ENCODE measurements around the gene POU2F2. TPM values are rescaled to one million over a fixed set of nuclear protein-coding genes. Genes with fewer than 3 reads are reported as not detected.

Gene POU2F2
- total RNA-seq, 1 donor from 2014 or later, result 48.6 TPM

DNA sequence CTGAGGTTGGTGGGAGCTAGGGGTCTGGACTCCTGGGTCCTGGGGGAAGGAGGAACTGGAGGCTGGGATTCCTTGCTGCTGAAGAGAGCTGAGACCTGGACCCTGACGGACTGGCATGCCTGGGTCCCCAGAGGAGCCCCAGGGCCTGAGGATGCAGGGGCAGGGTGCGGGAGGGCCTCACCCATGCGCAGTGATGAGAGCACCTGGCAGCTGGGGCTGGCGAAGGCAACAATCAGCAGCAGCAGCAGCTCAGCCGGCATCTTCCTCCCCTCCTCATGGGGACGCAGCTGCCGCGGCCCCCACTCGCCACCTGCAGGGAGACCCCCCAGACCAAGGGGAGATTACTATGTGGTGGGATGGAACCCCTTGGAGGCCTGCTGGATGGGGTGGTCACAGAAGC lies 66.7 kb downstream of the POU2F2 start:
- no peak for DNase-seq (ENCODE audit: low spot score)
- H3K4me1 Mint-ChIP-seq (ENCODE audit: low read depth), result peaks cover 4% of the 10 kb centered on the region
- intact Hi-C loops (cut with micrococcal nuclease), result no loop called here
- no peaks in the 10 kb centered on the region for H3K36me3 Mint-ChIP-seq (ENCODE audit: low read depth)
- H3K27me3 Mint-ChIP-seq (ENCODE audit: low read depth), result peaks cover 3% of the 10 kb centered on the region
- H3K9me3 Mint-ChIP-seq, result no peaks in the 10 kb centered on the region
- H3K4me3 Mint-ChIP-seq (ENCODE audit: low read depth), result no peak overlapping the region
- no peak overlapping the region for H3K27ac Mint-ChIP-seq

DNA sequence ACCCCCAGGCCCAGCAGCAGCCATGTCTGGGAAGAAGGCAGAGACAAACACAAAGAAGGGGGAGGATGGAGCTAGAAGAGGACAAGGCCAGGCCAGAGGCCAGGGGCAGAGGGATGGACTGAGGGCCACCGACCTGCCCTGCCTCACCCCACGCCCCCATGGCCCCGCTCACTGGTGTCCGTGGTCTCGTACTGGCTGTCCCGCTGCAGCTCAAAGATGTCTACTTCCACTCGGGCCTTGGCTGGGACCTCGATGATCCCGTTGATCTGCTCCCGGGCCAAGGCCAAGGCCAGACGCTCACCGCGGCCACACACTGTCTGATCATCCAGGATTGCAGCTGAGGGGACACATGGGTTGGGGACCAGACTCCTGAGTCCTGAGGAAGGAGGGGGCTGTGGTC lies 67.2 kb downstream of the POU2F2 start:
- H3K4me3 Mint-ChIP-seq (ENCODE audit: low read depth), result no peak overlapping the region
- peaks cover 4% of the 10 kb centered on the region for H3K4me1 Mint-ChIP-seq (ENCODE audit: low read depth)
- H3K27ac Mint-ChIP-seq, result no peak overlapping the region
- no peak for DNase-seq (ENCODE audit: low spot score)
- no peaks in the 10 kb centered on the region for H3K9me3 Mint-ChIP-seq
- intact Hi-C loops (cut with micrococcal nuclease), result no loop called here
- H3K36me3 Mint-ChIP-seq (ENCODE audit: low read depth), result no peaks in the 10 kb centered on the region
- H3K27me3 Mint-ChIP-seq (ENCODE audit: low read depth), result no peaks in the 10 kb centered on the region

DNA sequence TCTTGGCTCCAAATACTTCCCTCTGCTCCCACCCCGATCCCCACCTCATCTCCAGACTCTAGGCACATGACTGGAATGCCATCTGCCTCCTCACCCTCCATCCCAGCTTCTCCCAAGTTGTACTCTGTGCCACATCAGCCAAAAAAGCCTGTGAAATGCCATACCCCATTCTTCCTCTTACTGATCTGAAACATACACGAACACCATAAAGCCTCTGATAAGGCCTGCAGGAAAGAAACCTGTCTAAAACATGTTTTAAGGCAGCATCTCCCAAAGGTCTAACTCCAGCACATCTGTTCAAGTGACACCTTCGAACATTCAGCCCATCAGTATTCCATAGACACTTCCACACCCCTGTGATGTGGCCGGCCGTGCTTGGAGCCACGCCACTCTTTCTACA lies 67.8 kb downstream of the POU2F2 start:
- intact Hi-C loops (cut with micrococcal nuclease), result no loop called here
- H3K4me3 Mint-ChIP-seq (ENCODE audit: low read depth), result no peak overlapping the region
- no peaks in the 10 kb centered on the region for H3K9me3 Mint-ChIP-seq
- H3K36me3 Mint-ChIP-seq (ENCODE audit: low read depth), result no peaks in the 10 kb centered on the region
- H3K4me1 Mint-ChIP-seq (ENCODE audit: low read depth), result peaks cover 4% of the 10 kb centered on the region
- no peak overlapping the region for H3K27ac Mint-ChIP-seq
- no peaks in the 10 kb centered on the region for H3K27me3 Mint-ChIP-seq (ENCODE audit: low read depth)
- no peak for DNase-seq (ENCODE audit: low spot score)

DNA sequence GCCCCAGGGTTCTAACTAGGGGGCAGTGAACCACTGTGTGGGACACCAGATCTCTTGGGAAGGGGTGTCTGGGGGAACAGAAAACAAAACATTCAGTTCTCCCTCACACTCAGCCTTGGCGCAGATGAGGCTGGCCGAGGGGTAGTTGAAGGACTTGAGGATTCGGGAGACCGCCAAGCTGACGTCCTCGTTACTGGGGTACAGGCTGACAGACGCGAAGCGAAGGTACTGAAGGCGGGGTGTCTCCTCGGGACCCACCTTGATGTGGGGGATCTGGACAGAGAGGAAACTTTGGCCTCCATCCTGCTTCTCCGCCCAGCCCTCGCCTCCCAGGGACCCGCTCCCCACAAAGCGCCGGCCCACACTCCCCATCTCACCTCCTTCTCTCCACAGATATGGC lies 69.9 kb downstream of the POU2F2 start:
- no peaks in the 10 kb centered on the region for H3K9me3 Mint-ChIP-seq
- H3K27ac Mint-ChIP-seq, result no peak overlapping the region
- H3K36me3 Mint-ChIP-seq (ENCODE audit: low read depth), result no peaks in the 10 kb centered on the region
- H3K27me3 Mint-ChIP-seq (ENCODE audit: low read depth), result no peaks in the 10 kb centered on the region
- intact Hi-C loops (cut with micrococcal nuclease), result no loop called here
- peaks cover 4% of the 10 kb centered on the region for H3K4me1 Mint-ChIP-seq (ENCODE audit: low read depth)
- no peak for DNase-seq (ENCODE audit: low spot score)
- no peak overlapping the region for H3K4me3 Mint-ChIP-seq (ENCODE audit: low read depth)

DNA sequence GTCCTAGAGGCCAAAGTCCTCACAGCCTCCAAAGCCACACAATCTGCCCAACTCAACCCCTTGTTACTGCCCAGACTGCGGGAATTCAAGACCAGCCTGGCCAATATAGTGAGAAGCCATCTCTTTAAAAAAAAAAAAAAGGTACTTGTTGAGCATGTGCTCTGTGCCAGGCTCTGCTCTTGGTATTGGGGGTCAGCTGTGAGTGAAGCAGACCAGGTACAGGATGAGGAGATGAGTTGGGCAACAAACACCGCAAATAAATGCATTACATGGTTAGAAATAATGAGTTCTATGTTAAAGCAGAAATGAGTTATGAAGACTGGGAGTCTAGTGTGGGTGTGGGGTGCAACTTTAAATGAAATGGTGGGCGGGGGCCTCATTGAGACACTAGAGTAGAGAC lies 72.1 kb downstream of the POU2F2 start:
- Mint-ChIP-seq H3K9me3 (no peaks in the 10 kb centered on the region), H3K36me3 (ENCODE audit: low read depth) (no peaks in the 10 kb centered on the region), H3K4me3 (ENCODE audit: low read depth) (no peak overlapping the region), H3K27ac (no peak overlapping the region), H3K4me1 (ENCODE audit: low read depth) (no peaks in the 10 kb centered on the region), H3K27me3 (ENCODE audit: low read depth) (no peaks in the 10 kb centered on the region)
- intact Hi-C loops (cut with micrococcal nuclease), result no loop called here
- no peak for DNase-seq (ENCODE audit: low spot score)

DNA sequence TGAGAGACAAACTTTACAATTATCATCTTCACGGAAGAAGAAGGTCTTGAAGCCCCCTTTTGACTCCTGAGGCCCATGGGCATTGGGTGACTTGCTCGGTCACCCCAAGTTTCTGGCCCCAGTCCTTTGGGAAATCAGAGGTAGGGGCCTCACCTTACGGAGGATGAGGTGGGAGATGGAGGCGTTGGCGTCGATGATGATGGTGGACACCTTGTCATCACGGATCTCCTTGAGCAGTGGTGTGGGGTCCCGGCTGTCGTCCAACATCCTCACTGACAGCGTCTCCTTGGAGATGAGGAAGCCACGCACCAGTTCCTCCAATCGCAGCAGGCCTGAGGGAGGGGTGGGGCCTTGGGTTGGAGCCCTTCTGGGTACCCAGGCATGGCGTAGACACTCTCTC lies 73.0 kb downstream of the POU2F2 start:
- Mint-ChIP-seq H3K27me3 (ENCODE audit: low read depth) (no peaks in the 10 kb centered on the region), H3K4me1 (ENCODE audit: low read depth) (no peaks in the 10 kb centered on the region), H3K36me3 (ENCODE audit: low read depth) (no peaks in the 10 kb centered on the region), H3K9me3 (no peaks in the 10 kb centered on the region), H3K27ac (no peak overlapping the region), H3K4me3 (ENCODE audit: low read depth) (no peak overlapping the region)
- intact Hi-C loops (cut with micrococcal nuclease), result no loop called here
- no peak for DNase-seq (ENCODE audit: low spot score)

DNA sequence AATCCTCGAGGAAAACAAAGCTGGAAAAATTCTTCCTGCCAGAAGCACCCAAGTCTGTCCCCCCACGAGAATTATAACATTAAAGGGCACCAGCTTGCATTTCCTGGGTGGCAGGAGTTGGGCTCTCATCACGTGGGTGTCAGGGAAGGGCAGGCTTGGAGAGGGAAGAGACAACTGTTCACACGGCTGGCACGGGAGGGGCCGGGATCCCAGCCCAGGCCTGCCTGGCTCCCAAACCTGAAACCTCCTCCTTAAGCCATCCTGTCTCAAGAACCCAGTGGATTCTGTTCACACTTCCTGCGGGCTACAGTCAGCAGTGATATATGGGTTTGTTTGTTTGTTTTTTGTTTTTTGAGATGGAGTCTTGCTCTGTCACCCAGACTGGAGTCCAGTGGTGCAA lies 74.4 kb downstream of the POU2F2 start:
- no peaks in the 10 kb centered on the region for H3K36me3 Mint-ChIP-seq (ENCODE audit: low read depth)
- H3K9me3 Mint-ChIP-seq, result no peaks in the 10 kb centered on the region
- intact Hi-C loops (cut with micrococcal nuclease), result no loop called here
- H3K4me1 Mint-ChIP-seq (ENCODE audit: low read depth), result no peaks in the 10 kb centered on the region
- no peak overlapping the region for H3K4me3 Mint-ChIP-seq (ENCODE audit: low read depth)
- H3K27ac Mint-ChIP-seq, result no peak overlapping the region
- no peak for DNase-seq (ENCODE audit: low spot score)
- H3K27me3 Mint-ChIP-seq (ENCODE audit: low read depth), result no peaks in the 10 kb centered on the region

DNA sequence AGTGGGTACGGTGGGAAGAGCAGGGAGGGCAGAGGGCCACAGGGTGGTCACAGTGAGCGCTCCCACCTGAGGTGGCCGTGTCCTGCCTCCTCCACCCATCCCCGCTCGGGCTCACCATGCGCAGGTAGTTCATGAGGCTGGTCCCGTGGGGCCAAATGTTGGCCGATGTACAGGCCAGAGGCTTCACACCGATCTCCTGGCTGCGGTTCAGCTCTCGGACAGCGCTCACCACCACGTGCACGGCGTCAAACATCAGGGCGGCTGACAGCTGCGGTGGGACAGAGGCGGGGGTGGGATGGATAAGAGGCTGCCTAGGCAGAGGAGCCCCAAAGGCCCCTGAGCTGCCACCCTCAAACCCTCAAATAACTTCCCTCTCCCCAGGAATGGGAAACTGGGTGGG lies 78.0 kb downstream of the POU2F2 start:
- no peaks in the 10 kb centered on the region for H3K27me3 Mint-ChIP-seq (ENCODE audit: low read depth)
- H3K27ac Mint-ChIP-seq, result no peak overlapping the region
- intact Hi-C loops (cut with micrococcal nuclease), result no loop called here
- no peak for DNase-seq (ENCODE audit: low spot score)
- peaks cover 11% of the 10 kb centered on the region for H3K4me1 Mint-ChIP-seq (ENCODE audit: low read depth)
- no peak overlapping the region for H3K4me3 Mint-ChIP-seq (ENCODE audit: low read depth)
- no peaks in the 10 kb centered on the region for H3K9me3 Mint-ChIP-seq
- no peaks in the 10 kb centered on the region for H3K36me3 Mint-ChIP-seq (ENCODE audit: low read depth)

DNA sequence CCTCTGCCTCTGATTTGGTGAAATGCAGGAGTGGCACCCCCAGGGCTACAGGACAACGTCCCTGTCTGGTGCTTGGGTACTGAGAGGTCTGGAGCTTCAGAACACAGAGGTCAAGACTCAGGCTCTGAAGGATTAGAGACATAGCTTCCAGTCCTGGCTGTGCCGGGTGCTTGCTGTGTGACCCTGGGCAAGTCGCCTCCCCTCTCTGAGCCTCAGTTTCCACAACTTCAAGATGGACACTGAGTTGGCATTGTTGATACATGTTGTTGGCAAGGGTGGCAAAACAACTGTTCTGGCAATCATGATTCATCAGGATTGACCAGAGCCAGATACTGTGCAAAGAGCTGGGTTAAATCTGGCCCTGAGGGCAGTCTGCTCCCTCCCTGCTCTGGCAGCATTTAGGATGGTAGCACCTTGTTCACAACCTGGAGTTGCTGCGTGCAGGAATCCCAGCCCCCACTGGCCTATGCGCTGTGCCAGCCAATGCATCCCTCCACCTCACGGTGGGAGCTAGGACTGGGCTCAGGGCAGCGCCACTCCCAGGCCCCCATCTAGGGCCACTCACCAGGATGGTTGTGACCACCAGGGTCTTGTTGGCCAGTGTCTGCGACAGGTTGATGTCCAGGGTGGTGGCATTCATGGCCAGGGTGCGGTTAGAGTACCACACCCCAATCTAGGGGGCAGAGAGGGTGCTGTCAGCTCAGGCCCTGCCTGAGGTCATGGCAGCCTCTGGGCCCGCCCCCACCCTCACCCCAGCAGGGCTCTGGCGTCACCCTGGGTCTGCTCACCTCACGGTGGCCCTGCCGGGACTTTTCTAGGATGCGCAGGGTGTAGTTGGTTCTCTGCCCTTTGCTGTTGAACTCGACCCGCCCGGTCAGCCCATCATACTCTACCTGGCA lies 79.0 kb downstream of the POU2F2 start:
- H3K27ac Mint-ChIP-seq, result no peak overlapping the region
- intact Hi-C loops (cut with micrococcal nuclease), result no loop called here
- DNase-seq (ENCODE audit: low spot score), result no peak
- H3K36me3 Mint-ChIP-seq (ENCODE audit: low read depth), result no peaks in the 10 kb centered on the region
- H3K4me1 Mint-ChIP-seq (ENCODE audit: low read depth), result peaks cover 14% of the 10 kb centered on the region
- no peaks in the 10 kb centered on the region for H3K27me3 Mint-ChIP-seq (ENCODE audit: low read depth)
- no peaks in the 10 kb centered on the region for H3K9me3 Mint-ChIP-seq
- H3K4me3 Mint-ChIP-seq (ENCODE audit: low read depth), result no peak overlapping the region

DNA sequence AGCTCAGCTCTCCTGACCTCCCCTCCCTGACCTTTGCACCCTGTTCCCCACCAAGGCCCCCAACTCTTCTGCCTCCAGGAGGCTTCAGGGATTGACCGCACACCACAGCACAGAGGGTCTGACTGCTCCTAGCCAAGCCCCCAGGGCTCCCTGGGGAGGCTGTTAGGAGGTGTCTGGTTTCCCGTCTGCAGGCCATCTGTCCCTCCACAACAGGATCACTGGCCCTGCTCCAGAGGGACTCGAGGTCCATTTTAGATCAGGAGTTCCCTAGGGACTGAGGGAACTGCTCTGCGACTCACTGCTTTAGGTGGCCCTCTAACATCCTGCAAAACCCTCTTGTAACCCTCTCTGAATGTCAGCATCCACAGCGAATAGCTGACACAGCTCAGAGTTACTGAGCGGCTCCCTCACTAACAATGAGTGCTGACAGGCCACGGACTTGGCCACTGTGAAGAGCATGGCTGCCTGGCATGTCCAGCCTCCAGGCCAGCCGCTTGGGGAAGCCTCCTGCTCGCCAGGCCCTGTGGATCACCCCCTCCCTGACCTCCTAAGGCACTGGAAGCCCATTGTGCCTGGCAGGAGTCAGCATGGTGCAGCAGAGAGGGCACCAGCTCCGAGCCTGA lies 79.9 kb downstream of the POU2F2 start:
- Mint-ChIP-seq H3K4me1 (ENCODE audit: low read depth) (peaks cover 14% of the 10 kb centered on the region), H3K4me3 (ENCODE audit: low read depth) (no peak overlapping the region), H3K9me3 (no peaks in the 10 kb centered on the region), H3K27me3 (ENCODE audit: low read depth) (no peaks in the 10 kb centered on the region), H3K36me3 (ENCODE audit: low read depth) (no peaks in the 10 kb centered on the region), H3K27ac (no peak overlapping the region)
- intact Hi-C loops (cut with micrococcal nuclease), result no loop called here
- no peak for DNase-seq (ENCODE audit: low spot score)

DNA sequence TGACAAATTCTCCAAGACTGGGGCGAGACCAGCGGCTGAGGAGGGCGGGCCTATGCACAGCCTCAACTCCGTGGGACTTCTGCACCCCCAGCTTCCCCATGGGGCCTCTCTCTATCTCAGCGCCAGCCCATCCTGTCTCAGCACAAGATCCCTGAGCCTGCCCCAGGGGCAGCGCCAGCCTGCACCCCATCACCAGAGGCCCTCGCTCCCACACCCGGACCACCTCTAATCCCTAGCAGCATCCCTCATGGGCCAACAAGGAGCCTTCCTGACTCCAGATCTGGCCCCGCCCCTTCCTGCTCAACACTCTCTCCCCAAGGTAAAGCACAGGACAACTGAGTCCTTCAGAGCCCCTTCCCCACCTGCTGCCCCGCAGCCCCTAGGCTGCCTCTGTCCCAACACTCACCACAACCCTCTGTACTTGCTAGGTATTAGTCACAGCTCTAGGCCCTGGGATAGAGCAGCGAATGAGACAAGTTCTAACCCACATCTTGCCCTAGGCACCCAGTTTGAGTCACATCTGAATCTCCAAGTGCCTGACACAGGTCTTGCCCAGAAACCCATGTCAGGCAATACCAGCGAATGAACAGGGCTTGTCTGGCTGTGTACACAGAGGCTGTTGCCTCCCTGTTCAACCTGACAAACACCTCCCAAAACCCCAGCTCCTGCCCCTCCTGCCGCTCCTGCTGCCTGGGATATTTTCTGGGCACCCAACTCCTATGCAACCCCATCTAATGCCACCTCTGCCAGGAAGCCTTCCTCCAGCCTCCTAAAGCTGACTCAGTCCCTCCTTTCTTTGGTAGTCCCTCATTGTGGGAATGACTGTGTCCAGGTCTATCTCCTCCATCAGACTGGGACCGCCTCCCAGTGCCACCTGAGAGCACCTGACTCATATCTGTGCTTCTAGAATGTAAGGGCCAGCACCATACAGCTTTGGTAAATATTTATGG lies 80.8 kb downstream of the POU2F2 start:
- no peaks in the 10 kb centered on the region for H3K36me3 Mint-ChIP-seq (ENCODE audit: low read depth)
- no peaks in the 10 kb centered on the region for H3K27me3 Mint-ChIP-seq (ENCODE audit: low read depth)
- no peaks in the 10 kb centered on the region for H3K9me3 Mint-ChIP-seq
- peak overlapping the region; percentile 73 for H3K27ac Mint-ChIP-seq
- H3K4me3 Mint-ChIP-seq (ENCODE audit: low read depth), result no peak overlapping the region
- H3K4me1 Mint-ChIP-seq (ENCODE audit: low read depth), result peaks cover 14% of the 10 kb centered on the region
- intact Hi-C loops (cut with micrococcal nuclease), result no loop called here
- no peak for DNase-seq (ENCODE audit: low spot score)

DNA sequence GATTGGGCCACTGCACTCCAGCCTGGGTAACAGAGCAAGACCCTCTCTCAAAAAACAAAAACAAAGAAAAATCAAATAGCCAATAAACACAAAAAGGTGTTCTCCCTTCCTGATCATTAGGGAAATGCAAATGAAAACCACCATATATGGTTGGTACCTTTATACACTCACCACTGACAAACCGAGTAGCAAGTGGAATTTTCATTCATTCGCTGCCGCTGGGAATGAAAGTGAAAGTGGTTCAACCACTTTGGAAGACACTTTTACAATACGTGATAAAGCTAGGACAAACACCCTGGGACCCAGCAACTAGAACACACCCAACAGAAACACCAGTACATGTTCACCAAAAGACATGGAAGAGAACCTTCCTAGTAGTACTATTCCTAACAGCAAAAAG lies 83.3 kb downstream of the POU2F2 start:
- intact Hi-C loops (cut with micrococcal nuclease), result no loop called here
- no peaks in the 10 kb centered on the region for H3K9me3 Mint-ChIP-seq
- peak overlapping the region; percentile 11 for H3K4me3 Mint-ChIP-seq (ENCODE audit: low read depth)
- no peaks in the 10 kb centered on the region for H3K27me3 Mint-ChIP-seq (ENCODE audit: low read depth)
- DNase-seq (ENCODE audit: low spot score), result no peak
- H3K36me3 Mint-ChIP-seq (ENCODE audit: low read depth), result no peaks in the 10 kb centered on the region
- H3K4me1 Mint-ChIP-seq (ENCODE audit: low read depth), result peaks cover 14% of the 10 kb centered on the region
- H3K27ac Mint-ChIP-seq, result peak overlapping the region; percentile 20

DNA sequence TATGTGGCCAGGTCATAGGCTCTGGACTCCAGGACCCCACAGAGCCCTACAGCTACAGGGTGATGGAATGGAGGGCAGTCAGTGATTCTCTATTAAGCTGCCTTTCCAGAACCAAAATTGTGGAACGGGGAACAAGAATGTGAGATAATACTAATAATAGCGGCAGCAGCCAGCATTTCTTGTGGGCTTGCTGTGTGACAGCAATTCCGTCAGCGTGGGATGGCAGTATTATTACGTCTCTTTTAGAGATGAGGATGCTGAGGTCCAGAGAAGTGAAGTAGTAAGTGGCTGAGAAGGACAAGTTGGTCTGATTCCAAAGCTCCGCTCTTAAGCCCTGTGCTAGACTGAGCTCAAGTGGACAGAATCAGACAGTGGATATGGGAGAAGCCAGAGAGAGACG lies 86.7 kb downstream of the POU2F2 start:
- intact Hi-C loops (cut with micrococcal nuclease), result no loop called here
- DNase-seq (ENCODE audit: low spot score), result no peak
- no peaks in the 10 kb centered on the region for H3K9me3 Mint-ChIP-seq
- H3K36me3 Mint-ChIP-seq (ENCODE audit: low read depth), result no peaks in the 10 kb centered on the region
- peaks cover 6% of the 10 kb centered on the region for H3K4me1 Mint-ChIP-seq (ENCODE audit: low read depth)
- H3K4me3 Mint-ChIP-seq (ENCODE audit: low read depth), result no peak overlapping the region
- no peaks in the 10 kb centered on the region for H3K27me3 Mint-ChIP-seq (ENCODE audit: low read depth)
- H3K27ac Mint-ChIP-seq, result no peak overlapping the region

Measured in activated T-helper 2 cell treated with anti-CD3 and anti-CD28 coated beads, Interferon-gamma antibody, Interleukin-2, Interleukin-4, amounts not matched to agents 10 μg/mL and 5 μg/mL and 100 μg/mL, durations not matched to agents 14 hours and 24 hours and 36 hours (primary cell).